T-helper 17 cell (primary cell): ENCODE results near the gene CAVIN1. TPM values are rescaled to one million over a fixed set of nuclear protein-coding genes. Genes with fewer than 3 reads are reported as not detected.

ENCODE experiments used
- total RNA-seq, 4 donors: library from RNA in 2 of 4; stranded (reverse) in 2 of 4; gene quantifications; one replicate each; pipeline ENCODE4 v1.2.3 and lab custom pipeline; 2022 to 2026

The CAVIN1 gene
- total RNA-seq, 2 donors from 2014 or later = 0.47 to 0.90 TPM

Other genes with a start within 250 kb of the CAVIN1 start
- under 1 TPM; 0.45 to 0.94 TPM for gene KCNH4, start 242.1 kb downstream of the CAVIN1 start, total RNA-seq
- gene HCRT, start 237.8 kb downstream of the CAVIN1 start, total RNA-seq = not detected
- 10 to 100 TPM; 12.4 to 13.5 TPM for gene GHDC, start 228.8 kb downstream of the CAVIN1 start, total RNA-seq
- 100 to 1,000 TPM; 202 to 225 TPM for gene STAT5B, start 146.9 kb downstream of the CAVIN1 start, total RNA-seq
- 100 to 1,000 TPM; 153 to 177 TPM for gene STAT5A, start 134.8 kb downstream of the CAVIN1 start, total RNA-seq
- gene STAT3, start 34.8 kb downstream of the CAVIN1 start, total RNA-seq = 100 to 1,000 TPM; 203 to 221 TPM
- 10 to 100 TPM; 15.4 to 18.5 TPM for gene ATP6V0A1, start 35.6 kb upstream of the CAVIN1 start, total RNA-seq
- gene NAGLU, start 113.0 kb upstream of the CAVIN1 start, total RNA-seq = 10 to 100 TPM; 12.5 to 13.2 TPM
- gene HSD17B1, start 129.7 kb upstream of the CAVIN1 start, total RNA-seq = 1 to 10 TPM in 1 of 2 donors, under 1 TPM in 1; 0.90 to 1.2 TPM
- 10 to 100 TPM; 39.1 to 49.4 TPM for gene COASY, start 138.9 kb upstream of the CAVIN1 start, total RNA-seq
- gene MLX, start 143.8 kb upstream of the CAVIN1 start, total RNA-seq = 10 to 100 TPM; 33.1 to 36.1 TPM
- 1 to 10 TPM; 2.4 to 2.6 TPM for gene PSMC3IP, start 154.5 kb upstream of the CAVIN1 start, total RNA-seq
- gene RETREG3, start 186.1 kb upstream of the CAVIN1 start, total RNA-seq = 10 to 100 TPM; 43.5 to 57.9 TPM
- gene TUBG1, start 186.4 kb upstream of the CAVIN1 start, total RNA-seq = 1 to 10 TPM; 6.1 to 9.8 TPM
- 10 to 100 TPM in 1 of 2 donors, 1 to 10 TPM in 1; 8.9 to 11.3 TPM for gene TUBG2, start 236.0 kb upstream of the CAVIN1 start, total RNA-seq